ENCODE measurements around the gene PCDHGC5.

GRCh38 chr5:141494761-141495452, 6.0 kb downstream of the PCDHGC5 start:
- TF ChIP-seq POLR2AphosphoS5 (IDR thresholded peaks at IDR 0.05; ENCODE audit: low read depth, low read length): no peak
- TF ChIP-seq, protein P1, sequence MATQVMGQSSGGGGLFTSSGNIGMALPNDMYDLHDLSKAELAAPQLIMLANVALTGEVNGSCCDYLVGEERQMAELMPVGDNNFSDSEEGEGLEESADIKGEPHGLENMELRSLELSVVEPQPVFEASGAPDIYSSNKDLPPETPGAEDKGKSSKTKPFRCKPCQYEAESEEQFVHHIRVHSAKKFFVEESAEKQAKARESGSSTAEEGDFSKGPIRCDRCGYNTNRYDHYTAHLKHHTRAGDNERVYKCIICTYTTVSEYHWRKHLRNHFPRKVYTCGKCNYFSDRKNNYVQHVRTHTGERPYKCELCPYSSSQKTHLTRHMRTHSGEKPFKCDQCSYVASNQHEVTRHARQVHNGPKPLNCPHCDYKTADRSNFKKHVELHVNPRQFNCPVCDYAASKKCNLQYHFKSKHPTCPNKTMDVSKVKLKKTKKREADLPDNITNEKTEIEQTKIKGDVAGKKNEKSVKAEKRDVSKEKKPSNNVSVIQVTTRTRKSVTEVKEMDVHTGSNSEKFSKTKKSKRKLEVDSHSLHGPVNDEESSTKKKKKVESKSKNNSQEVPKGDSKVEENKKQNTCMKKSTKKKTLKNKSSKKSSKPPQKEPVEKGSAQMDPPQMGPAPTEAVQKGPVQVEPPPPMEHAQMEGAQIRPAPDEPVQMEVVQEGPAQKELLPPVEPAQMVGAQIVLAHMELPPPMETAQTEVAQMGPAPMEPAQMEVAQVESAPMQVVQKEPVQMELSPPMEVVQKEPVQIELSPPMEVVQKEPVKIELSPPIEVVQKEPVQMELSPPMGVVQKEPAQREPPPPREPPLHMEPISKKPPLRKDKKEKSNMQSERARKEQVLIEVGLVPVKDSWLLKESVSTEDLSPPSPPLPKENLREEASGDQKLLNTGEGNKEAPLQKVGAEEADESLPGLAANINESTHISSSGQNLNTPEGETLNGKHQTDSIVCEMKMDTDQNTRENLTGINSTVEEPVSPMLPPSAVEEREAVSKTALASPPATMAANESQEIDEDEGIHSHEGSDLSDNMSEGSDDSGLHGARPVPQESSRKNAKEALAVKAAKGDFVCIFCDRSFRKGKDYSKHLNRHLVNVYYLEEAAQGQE (IDR thresholded peaks at IDR 0.05; ENCODE audit: insufficient read depth in 1 of 2, low read depth in 2 of 2, low read length in 2 of 2): no peak
- TF ChIP-seq TAF1 (IDR thresholded peaks at IDR 0.05; ENCODE audit: borderline replicate concordance, insufficient read depth, low read length): no peak
- TF ChIP-seq SIN3A (IDR thresholded peaks at IDR 0.05; ENCODE audit: borderline replicate concordance, insufficient read depth, low read length): no peak
